Measurements from ENCODE around the gene TRAF2.
A peak's percentile ranks its signal among the peaks of the same experiment; 100 is the strongest.

- TF ChIP-seq CTCF (IDR thresholded peaks at IDR 0.05) (no peak), POLR2AphosphoS5 (IDR thresholded peaks at IDR 0.05) (peak in 2 of 3 donors; percentile 10 to 70), POLR2A (IDR thresholded peaks at IDR 0.05) (no peak), EP300 (IDR thresholded peaks at IDR 0.05) (no peak)
These were observed 4.0 kb upstream of the TRAF2 start for GRCh38 chr9:136882109-136882946.

All from stomach (tissue), 4 donors.